Effector memory CD4-positive, alpha-beta T cell (primary cell): ENCODE results near the gene HTR2C.

Experiments used
- DNase-seq, 3 donors: peaks; one replicate each; pipeline ENCODE4 v3.0.0-alpha.2; 2020
- H3K27ac ChIP-seq: 2 replicates; pipeline ENCODE4 v1.7.0; 2013; ENCODE audit warnings: mild to moderate bottlenecking, low read length, moderate library complexity; ENCODE audit not compliant: insufficient read depth, poor library complexity, severe bottlenecking
- H3K27me3 ChIP-seq: replicated peaks from 2 replicates; pipeline ENCODE4 v1.7.0; 2013; ENCODE audit warnings: mild to moderate bottlenecking, low read length; ENCODE audit not compliant: insufficient read depth, control insufficient read depth, poor library complexity, severe bottlenecking
- H3K36me3 ChIP-seq: 2 replicates; pipeline ENCODE4 v1.7.0; 2013; ENCODE audit warnings: mild to moderate bottlenecking, low read length, moderate library complexity; ENCODE audit not compliant: control insufficient read depth, insufficient read depth
- H3K4me1 ChIP-seq: 2 replicates; pipeline ENCODE4 v1.7.0; 2013; ENCODE audit warnings: low read length, mild to moderate bottlenecking; ENCODE audit not compliant: control insufficient read depth, insufficient read depth, poor library complexity, severe bottlenecking
- H3K4me3 ChIP-seq: 2 replicates; pipeline ENCODE4 v1.7.0; 2013; ENCODE audit warnings: low read length, low read depth, mild to moderate bottlenecking; ENCODE audit not compliant: insufficient read depth, poor library complexity, severe bottlenecking
- H3K9me3 ChIP-seq: 2 replicates; pipeline ENCODE4 v1.7.0; 2013; ENCODE audit warnings: mild to moderate bottlenecking, low read length, moderate library complexity; ENCODE audit not compliant: control insufficient read depth

The HTR2C gene

GRCh38 chrX:114800719-114801118 is 216.8 kb downstream of the HTR2C start:
- Histone ChIP-seq H3K27me3 (no peaks in the 10 kb centered on the region), H3K9me3 (no peaks in the 10 kb centered on the region), H3K4me1 (no peaks in the 10 kb centered on the region), H3K36me3 (no peaks in the 10 kb centered on the region), H3K27ac (no peak overlapping the region), H3K4me3 (no peak overlapping the region)
- DNase-seq: no peak

GRCh38 chrX:114819509-114819908 is 235.6 kb downstream of the HTR2C start:
- H3K9me3 ChIP-seq: no peaks in the 10 kb centered on the region
- H3K4me3 ChIP-seq: no peak overlapping the region
- no peak overlapping the region for H3K27ac ChIP-seq
- DNase-seq: no peak
- no peaks in the 10 kb centered on the region for H3K27me3 ChIP-seq
- no peaks in the 10 kb centered on the region for H3K4me1 ChIP-seq
- no peaks in the 10 kb centered on the region for H3K36me3 ChIP-seq

GRCh38 chrX:114841051-114841450 is 257.2 kb downstream of the HTR2C start:
- no peak overlapping the region for H3K4me3 ChIP-seq
- no peak overlapping the region for H3K27ac ChIP-seq
- H3K36me3 ChIP-seq: no peaks in the 10 kb centered on the region
- H3K9me3 ChIP-seq: no peaks in the 10 kb centered on the region
- DNase-seq: no peak
- no peaks in the 10 kb centered on the region for H3K4me1 ChIP-seq
- H3K27me3 ChIP-seq: no peaks in the 10 kb centered on the region

- no peak for DNase-seq
- Histone ChIP-seq H3K9me3 (no peaks in the 10 kb centered on the region), H3K4me1 (no peaks in the 10 kb centered on the region), H3K27me3 (no peaks in the 10 kb centered on the region), H3K27ac (no peak overlapping the region), H3K4me3 (no peak overlapping the region), H3K36me3 (no peaks in the 10 kb centered on the region)
Measured at GRCh38 chrX:114842181-114842580, 258.3 kb downstream of the HTR2C start.

GRCh38 chrX:114889481-114889880 is 305.6 kb downstream of the HTR2C start:
- no peaks in the 10 kb centered on the region for H3K9me3 ChIP-seq
- no peak overlapping the region for H3K27ac ChIP-seq
- DNase-seq: no peak
- H3K27me3 ChIP-seq: no peaks in the 10 kb centered on the region
- no peaks in the 10 kb centered on the region for H3K4me1 ChIP-seq
- no peak overlapping the region for H3K4me3 ChIP-seq
- no peaks in the 10 kb centered on the region for H3K36me3 ChIP-seq

GRCh38 chrX:114903618-114904017 is 319.7 kb downstream of the HTR2C start:
- no peak for DNase-seq
- H3K27ac ChIP-seq: no peak overlapping the region
- no peaks in the 10 kb centered on the region for H3K4me1 ChIP-seq
- H3K9me3 ChIP-seq: no peaks in the 10 kb centered on the region
- no peaks in the 10 kb centered on the region for H3K27me3 ChIP-seq
- H3K4me3 ChIP-seq: no peak overlapping the region
- H3K36me3 ChIP-seq: no peaks in the 10 kb centered on the region

- no peaks in the 10 kb centered on the region for H3K36me3 ChIP-seq
- H3K27ac ChIP-seq: no peak overlapping the region
- H3K9me3 ChIP-seq: no peaks in the 10 kb centered on the region
- DNase-seq: no peak
- no peak overlapping the region for H3K4me3 ChIP-seq
- H3K27me3 ChIP-seq: no peaks in the 10 kb centered on the region
- H3K4me1 ChIP-seq: no peaks in the 10 kb centered on the region
Measured at GRCh38 chrX:114905251-114905650, 321.4 kb downstream of the HTR2C start.

GRCh38 chrX:114906984-114907510 is 323.2 kb downstream of the HTR2C start:
- no peak overlapping the region for H3K27ac ChIP-seq
- no peaks in the 10 kb centered on the region for H3K36me3 ChIP-seq
- H3K4me3 ChIP-seq: no peak overlapping the region
- no peak for DNase-seq
- no peaks in the 10 kb centered on the region for H3K9me3 ChIP-seq
- H3K4me1 ChIP-seq: no peaks in the 10 kb centered on the region
- H3K27me3 ChIP-seq: no peaks in the 10 kb centered on the region

GRCh38 chrX:114924423-114924822 is 340.5 kb downstream of the HTR2C start:
- Histone ChIP-seq H3K4me3 (no peak overlapping the region), H3K27me3 (no peaks in the 10 kb centered on the region), H3K4me1 (no peaks in the 10 kb centered on the region), H3K27ac (no peak overlapping the region), H3K9me3 (no peaks in the 10 kb centered on the region), H3K36me3 (no peaks in the 10 kb centered on the region)
- no peak for DNase-seq

- Histone ChIP-seq H3K27ac (no peak overlapping the region), H3K9me3 (no peaks in the 10 kb centered on the region), H3K27me3 (no peaks in the 10 kb centered on the region), H3K4me3 (no peak overlapping the region), H3K4me1 (no peaks in the 10 kb centered on the region), H3K36me3 (no peaks in the 10 kb centered on the region)
- no peak for DNase-seq
Measured at GRCh38 chrX:114924856-114925255, 341.0 kb downstream of the HTR2C start.

- no peaks in the 10 kb centered on the region for H3K36me3 ChIP-seq
- H3K27ac ChIP-seq: no peak overlapping the region
- DNase-seq: no peak
- H3K4me3 ChIP-seq: no peak overlapping the region
- no peaks in the 10 kb centered on the region for H3K27me3 ChIP-seq
- no peaks in the 10 kb centered on the region for H3K4me1 ChIP-seq
- H3K9me3 ChIP-seq: peaks cover 4% of the 10 kb centered on the region
Measured at GRCh38 chrX:114930227-114930626, 346.3 kb downstream of the HTR2C start.
